GM12874 (cell line): ENCODE measurements around the gene SH2D4B.

Source experiments
- CTCF ChIP-seq: IDR thresholded peaks from 2 replicates; pipeline ENCODE4 v1.5.1; 2011; ENCODE audit warnings: low read depth, mild to moderate bottlenecking, control low read depth, low read length, moderate library complexity; ENCODE audit not compliant: insufficient read depth

SH2D4B gene

GRCh38 chr10:80619036-80619435 is 81.3 kb downstream of the SH2D4B start:
- no peak for TF ChIP-seq CTCF

- no peak for TF ChIP-seq CTCF
Observed at GRCh38 chr10:80622153-80622552, 84.5 kb downstream of the SH2D4B start.

GRCh38 chr10:80630324-80630723 is 92.6 kb downstream of the SH2D4B start:
- no peak for TF ChIP-seq CTCF

GRCh38 chr10:80632742-80633141 is 95.0 kb downstream of the SH2D4B start:
- TF ChIP-seq CTCF, result no peak

GRCh38 chr10:80633383-80633860 is 95.7 kb downstream of the SH2D4B start:
- no peak for TF ChIP-seq CTCF

GRCh38 chr10:80633910-80634309 is 96.2 kb downstream of the SH2D4B start:
- no peak for TF ChIP-seq CTCF

GRCh38 chr10:80642661-80643060 is 105.0 kb downstream of the SH2D4B start:
- TF ChIP-seq CTCF, result no peak

GRCh38 chr10:80646366-80646765 is 108.7 kb downstream of the SH2D4B start:
- TF ChIP-seq CTCF, result no peak
